SH-SY5Y (cell line): Measurements from ENCODE around the gene RHPN2.

ENCODE experiments used
- GATA2 ChIP-seq: IDR thresholded peaks from 2 replicates; pipeline ENCODE4 v1.6.1; 2011; ENCODE audit warnings: mild to moderate bottlenecking, low read depth, low read length
- GATA3 ChIP-seq: IDR thresholded peaks from 2 replicates; pipeline ENCODE4 v1.6.1; 2011; ENCODE audit warnings: low read depth, mild to moderate bottlenecking, low read length, moderate library complexity

- no peak for TF ChIP-seq GATA3
- no peak for TF ChIP-seq GATA2
Measured at GRCh38 chr19:33005440-33005839, 59.2 kb downstream of the RHPN2 start.
